HG02840 (cell line): ENCODE results near the gene TK1.
"Not testable (repeated sequence)": the region's sequence is repeated elsewhere in the genome, so short reads cannot be mapped to it uniquely, and the experiment has no call there.

Experiments
- ATAC-seq: cut with Tn5 transposase; IDR thresholded peaks from one replicate; pipeline ENCODE4 v1.9.1; 2021; ENCODE audit warnings: mild to moderate bottlenecking, moderate library complexity, moderate number of reproducible peaks; ENCODE audit not compliant: unreplicated experiment, low FRiP score

Gene TK1, protein sequence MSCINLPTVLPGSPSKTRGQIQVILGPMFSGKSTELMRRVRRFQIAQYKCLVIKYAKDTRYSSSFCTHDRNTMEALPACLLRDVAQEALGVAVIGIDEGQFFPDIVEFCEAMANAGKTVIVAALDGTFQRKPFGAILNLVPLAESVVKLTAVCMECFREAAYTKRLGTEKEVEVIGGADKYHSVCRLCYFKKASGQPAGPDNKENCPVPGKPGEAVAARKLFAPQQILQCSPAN

DNA sequence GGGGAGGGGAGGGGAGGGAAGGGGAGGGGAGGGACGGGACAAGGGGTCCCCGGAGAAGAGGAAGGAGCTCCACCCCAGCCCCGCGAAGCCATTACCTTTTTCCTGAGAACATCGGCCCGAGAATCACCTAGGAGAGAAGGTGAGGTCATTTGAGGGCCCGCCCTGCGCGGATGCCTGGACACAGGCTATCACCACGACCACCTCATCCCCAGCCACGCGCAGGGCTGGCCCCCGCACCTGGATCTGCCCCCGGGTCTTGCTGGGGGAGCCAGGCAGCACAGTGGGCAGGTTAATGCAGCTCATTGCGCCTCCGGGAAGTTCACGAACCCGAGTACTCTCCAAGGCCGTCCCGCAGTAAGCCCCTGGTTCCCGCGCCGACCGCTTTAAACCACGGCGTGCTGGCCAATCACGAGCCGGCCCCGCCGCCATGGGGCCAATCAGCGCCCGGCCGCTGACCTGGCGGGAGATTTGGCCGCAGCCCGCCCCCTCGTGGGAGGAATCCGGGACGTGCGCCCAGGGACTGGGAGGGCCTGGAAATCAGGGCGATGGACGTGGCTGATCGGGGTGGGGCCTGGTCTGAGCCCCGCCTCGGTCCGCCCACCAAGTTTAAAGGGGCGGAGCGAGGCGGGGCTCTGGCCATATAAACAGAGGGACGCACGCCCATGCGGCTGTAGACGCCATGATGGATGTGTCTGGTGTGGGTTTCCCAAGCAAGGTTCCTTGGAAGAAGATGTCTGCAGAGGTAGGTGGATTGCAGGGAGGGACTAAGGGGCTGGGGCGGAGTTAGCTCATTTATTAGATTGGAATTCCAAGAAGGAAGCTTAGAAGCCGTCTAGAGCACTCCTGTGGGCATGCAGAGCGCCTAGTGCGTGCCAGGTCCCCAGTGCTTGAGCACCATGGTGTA is at the start of gene TK1, which contains the start of gene AFMID:
Gene TK1 (minus strand): TSS at position 361 of the 904 bp plus-strand sequence. CDS start 58 bp downstream, at position 303.
Gene AFMID (plus strand): TSS at position 671 of the 904 bp plus-strand sequence. CDS start 9 bp downstream, at position 680.
- peak; percentile 89 for ATAC-seq

DNA sequence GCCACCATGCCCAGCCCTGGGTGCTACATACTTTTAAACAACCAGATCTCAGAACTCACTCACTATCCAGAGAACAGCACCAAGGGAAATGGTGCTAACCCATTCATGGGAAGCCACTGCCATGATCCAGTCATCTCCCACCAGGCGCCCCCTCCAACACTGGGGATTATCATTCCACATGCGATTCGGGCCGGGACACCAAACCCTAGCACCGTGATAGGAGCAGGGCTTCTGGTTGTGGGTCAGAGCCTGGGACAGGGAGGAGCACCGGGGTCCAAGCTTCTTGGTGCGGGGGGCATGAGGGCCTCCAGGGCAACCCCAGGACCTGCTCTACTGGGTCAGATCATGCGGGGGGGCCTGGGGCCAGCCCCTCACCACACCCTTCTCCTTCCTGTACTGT is 49.0 kb upstream of the TK1 start:
- ATAC-seq = no peak

DNA sequence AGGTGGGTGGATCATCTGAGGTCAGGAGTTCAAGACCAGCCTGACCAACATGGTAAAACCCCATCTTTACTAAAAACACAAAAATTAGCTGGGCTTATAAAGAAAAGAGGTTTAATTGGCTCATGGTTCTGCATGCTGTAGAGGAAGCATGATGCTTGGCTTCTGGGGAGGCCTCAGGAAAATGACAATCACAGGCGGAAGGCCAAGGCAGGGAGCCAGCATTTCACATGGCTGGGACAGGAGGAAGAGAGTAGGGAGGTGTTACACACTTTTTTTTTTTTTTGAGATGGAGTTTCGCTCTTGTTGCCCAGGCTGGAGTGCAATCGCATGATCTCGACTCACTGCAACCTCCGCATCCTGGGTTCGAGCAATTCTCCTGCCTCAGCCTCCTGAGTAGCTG is 48.2 kb upstream of the TK1 start:
- ATAC-seq = not testable (repeated sequence)

DNA sequence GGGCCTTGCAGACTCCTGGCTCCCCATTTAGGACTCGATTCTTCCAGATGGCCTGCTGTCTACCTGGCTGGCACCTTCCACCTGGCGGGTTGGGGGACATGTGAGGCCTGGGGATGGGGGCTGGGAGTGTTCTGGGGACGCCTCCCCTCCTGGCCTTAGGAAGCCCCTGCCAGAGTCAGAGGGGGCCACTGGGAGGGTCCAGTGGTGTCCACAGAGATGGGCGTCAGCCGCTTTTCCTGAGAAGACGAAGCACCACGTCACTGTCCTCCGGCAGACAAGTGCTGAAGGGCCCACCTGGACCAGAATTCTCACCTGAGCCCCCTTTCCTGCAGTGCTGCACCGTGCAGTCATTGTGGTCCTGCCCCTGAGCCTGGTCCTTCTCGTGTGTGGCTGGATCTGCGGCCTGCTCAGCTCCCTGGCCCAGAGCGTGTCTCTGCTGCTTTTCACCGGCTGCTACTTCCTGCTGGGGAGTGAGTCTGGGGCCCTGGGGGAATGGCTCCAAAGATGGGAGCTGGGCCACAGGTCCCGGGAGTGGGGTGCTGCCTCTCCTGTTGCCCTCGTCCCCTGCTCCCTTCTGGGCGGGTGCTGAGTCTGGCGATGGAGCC is 47.5 kb upstream of the TK1 start:
- ATAC-seq = no peak

DNA sequence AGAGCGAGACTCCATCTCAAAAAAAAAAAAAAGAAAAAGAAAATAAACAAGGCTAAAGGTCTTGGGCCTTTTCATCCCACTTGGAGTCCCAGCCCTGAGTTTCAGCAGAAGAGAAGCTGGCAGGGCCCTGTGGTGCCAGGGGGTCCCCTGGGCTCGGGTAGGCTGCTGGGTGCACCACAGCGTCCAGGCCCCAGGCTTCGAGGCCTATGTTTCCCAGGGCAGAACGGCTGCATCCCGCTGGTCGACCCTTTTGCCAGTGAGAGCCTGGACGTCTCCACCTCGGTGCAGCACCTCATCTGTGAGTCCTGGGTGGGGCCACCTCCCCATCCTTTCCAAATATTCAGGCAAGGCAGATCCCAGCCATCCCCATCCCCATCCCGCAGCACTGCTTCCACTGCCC is 46.8 kb upstream of the TK1 start:
- ATAC-seq = no peak

DNA sequence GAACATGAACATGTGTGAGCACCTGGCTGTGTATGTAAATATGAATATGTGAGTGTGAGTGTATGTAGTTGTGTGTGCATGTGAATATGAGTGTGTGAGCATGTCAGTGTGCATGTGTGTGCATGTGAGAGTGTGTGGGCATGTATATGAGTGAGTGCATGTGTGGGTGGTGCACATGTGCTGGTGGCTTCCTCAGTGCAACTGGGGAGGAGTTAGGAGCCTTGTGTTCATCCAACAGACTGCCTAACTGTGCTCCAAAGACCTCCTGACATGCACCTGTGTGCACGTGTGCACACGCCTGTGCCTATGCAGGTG is 46.0 kb upstream of the TK1 start:
- no peak for ATAC-seq

DNA sequence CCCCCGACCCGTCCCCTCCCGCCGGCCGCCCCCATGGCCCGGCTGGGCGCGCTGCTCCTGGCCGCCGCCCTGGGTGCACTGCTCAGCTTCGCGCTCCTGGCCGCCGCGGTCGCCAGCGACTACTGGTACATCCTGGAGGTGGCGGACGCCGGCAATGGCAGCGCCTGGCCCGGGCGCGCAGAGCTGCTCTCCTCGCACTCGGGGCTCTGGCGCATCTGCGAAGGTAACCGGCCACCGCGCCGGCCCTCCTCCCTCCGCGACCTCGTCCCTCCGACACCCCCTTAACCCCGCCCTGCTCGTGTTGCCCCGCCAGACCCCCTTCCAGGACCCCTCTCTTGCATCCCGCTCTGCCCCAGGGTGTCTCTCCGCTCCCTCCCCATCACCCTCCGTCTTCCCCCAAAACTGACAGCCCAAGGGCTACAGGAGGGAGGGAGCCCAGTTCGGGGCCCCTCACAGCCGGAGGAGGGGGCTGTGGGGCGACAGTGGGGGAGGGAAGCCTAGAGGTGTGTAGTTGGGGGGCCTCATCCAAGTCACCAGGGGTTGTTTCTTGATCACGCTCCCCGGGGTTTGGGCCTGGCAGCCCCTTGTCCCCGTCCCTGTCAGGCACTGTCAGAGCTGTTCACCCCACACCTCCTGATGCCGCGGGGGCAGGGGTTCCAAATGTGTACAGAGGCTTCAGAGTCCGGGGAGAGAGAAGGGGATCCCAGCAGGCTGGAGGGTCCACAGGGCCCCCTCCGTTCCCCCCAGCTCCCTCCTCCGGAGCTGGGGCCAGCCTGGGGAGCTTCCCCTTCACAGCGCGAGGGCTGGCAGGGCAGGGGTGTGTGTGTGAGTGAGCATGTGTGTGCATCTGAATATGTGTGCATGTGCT is 45.4 kb upstream of the TK1 start:
- ATAC-seq = no peak

DNA sequence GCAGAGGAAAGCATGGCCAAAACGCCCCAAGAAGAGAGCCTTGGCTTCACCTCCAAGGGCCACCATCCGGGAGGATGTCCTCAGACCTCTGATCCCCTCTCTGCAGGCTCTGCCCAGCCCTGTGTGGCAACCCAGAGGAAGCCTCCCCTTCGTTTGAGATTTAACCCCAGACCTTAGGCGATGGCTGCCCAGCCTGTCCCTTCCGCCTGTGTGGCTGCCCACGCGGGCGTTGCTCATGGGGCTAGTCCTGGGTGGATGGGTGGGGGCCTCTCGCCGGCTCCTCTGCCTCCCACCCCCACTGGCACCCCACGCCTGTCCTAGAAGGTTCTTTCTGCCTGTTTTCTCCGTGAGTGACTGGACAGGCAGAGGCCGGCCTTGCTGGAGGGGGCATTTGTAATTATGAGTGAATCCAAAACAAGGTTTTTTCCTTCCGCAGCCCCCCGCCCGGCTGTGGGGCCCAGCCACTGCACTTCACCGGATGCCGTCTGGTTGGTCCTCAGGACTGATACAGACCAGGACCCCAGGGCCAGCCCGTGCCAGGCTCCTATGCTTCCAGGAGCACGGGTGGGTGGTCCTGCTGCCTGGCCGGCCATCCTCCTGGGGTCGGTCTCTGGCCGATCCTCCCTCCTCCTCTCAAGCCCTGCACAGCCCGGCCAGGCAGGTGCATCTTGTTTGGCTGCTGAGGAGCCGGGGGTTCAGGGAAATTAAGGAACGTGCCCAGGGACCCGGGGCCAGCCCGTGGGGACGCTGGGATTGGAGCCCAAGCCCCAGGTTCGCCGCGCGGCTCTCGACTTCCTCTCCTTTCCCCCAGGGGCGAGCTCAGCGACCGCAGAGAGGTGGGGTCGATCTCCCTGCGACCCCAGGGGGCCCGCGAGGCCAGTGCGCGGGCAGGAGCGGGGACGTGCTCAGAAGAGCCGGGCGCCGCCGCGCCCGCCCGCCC is 44.4 kb upstream of the TK1 start, which contains the start of gene TMEM235:
Gene TMEM235 (plus strand): TSS at position 636 of the 940 bp plus-strand sequence. CDS start 393 bp downstream, outside the sequence.
- no peak for ATAC-seq

DNA sequence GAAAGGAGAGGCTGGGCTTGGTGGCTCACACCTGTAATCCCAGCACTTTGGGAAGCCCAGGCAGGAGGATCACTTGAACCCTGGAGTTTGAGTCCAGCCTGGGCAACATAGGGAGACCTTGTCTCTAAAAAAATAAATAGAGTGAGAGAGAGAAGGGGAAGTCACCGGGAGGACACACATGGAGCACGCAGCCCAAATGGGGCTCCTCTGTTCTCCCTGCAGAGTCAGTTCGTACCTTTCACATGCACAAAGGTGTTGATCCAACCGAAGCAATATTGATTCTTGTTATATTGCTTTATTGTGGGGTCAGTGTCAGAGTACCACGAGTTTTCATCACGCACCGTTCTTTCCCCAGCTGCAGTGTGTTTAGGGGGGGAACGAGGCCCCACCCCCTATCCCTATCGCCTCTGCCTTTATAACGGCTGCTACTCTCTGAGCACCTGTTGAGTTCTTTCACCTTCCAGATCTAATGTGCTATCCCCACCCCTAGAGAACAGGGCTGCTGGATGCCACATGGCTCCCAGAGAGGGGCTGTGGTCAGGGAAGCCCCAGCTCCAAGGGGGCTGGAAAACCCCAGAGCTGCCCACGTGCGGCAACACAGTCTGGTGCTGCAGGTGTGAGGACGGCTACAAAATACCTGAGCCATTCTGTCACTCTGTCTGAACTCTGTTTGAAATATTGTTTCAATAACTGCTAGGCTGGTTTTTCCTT is 43.6 kb upstream of the TK1 start:
- ATAC-seq = no peak

DNA sequence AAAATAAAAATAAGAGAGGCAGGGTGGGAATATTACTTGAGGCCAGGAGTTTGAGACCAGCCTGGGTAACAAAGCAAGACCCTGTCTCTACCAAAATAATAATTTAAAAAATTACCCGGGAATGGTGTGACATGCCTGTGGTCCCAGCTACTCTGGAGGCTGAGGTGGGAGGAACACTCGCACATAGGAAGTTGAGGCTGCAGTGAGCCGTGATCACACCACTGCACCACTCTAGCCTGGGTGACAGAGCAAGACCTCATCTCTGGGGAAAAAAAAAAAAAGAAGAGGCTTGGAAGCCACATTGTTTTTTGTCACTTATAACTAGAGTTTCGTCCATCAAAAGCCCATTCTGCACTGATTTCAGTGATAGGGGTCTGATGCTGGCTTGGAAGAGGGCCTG is 41.3 kb upstream of the TK1 start:
- no peak for ATAC-seq

DNA sequence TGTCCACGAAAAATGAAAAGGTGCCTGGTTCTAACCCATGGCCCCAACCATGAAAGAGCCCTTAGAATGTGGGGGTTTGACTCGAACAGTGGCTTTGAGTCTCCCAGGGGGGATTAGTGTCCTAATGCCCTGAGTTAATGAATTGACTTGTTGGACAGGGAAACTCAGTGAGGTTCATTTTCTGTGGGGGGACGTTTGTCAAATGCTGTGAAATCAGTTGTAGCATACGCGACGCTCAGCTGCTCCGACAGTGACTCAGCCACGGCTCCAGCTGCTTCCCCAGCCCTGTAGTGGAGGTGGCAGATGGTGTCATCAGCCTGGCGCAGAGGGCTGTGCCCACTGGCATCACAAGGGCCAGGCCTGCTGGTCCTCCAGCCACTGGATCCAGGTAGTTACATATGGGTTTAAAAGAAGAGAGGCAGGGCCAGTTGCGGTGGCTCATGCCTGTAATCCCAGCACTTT is 40.6 kb upstream of the TK1 start:
- ATAC-seq = no peak

DNA sequence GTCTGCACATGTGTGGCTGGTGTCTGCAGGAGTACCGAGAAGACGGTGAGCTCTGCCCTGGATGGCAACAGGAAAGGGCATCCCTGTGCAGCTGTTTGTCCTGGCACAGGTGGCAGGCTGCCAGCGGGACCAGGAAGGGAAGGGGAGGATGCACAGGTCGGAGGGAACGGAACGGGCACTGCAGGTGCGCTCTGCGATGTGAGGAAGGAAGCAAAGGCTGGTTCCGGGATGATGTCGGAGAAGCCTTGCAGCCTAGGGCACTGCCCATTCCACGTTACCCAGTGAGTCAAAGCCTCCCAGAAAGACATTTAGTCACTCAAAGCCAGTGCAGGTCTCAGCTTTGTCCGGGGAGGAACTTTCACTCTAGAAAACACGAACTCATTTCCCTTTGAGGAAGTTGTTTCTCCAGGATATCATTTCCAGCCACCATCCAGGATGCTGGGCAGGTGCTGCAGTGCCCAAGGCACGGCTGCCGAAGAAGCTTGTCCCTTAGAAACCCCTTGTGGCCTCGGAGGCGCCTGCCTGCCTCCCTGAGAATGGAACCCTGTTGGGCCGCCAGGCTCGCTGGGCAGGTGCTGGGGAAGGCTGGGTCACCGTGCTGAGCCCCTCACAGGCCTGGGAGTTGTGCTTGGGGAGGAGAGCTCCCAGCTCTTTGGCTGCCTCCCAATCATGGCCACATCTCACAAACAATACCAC is 40.1 kb upstream of the TK1 start:
- ATAC-seq = no peak

DNA sequence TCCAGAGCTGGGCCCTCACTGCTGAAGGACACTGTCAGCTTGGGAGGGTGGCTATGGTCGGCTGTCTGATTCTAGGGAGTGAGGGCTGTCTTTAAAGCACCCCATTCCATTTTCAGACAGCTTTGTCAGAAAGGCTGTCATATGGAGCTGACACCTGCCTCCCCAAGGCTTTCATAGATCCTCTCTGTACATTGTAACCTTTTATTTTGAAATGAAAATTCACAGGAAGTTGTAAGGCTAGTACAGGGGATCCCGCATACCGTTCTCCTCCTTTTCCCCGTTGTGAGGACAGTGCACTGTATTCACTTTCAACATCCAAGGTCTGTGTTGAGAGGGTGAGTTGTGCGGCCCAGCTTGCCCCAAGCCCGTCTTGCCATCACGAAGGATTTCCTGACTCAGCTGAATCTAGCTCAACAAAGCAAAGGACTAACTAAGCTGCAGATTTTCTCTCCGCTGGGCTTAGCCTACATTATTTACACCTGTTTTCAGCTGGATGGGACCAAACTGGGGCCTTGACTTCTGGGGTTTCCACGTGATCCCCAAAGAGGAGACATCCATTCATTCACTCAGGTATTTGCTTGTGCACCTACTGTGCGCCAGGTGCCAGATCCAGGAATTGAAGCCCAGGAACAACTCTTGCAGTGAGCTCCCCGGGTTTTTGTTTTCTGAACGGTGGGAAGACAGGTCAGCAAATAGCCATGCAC is 39.4 kb upstream of the TK1 start:
- ATAC-seq = no peak

DNA sequence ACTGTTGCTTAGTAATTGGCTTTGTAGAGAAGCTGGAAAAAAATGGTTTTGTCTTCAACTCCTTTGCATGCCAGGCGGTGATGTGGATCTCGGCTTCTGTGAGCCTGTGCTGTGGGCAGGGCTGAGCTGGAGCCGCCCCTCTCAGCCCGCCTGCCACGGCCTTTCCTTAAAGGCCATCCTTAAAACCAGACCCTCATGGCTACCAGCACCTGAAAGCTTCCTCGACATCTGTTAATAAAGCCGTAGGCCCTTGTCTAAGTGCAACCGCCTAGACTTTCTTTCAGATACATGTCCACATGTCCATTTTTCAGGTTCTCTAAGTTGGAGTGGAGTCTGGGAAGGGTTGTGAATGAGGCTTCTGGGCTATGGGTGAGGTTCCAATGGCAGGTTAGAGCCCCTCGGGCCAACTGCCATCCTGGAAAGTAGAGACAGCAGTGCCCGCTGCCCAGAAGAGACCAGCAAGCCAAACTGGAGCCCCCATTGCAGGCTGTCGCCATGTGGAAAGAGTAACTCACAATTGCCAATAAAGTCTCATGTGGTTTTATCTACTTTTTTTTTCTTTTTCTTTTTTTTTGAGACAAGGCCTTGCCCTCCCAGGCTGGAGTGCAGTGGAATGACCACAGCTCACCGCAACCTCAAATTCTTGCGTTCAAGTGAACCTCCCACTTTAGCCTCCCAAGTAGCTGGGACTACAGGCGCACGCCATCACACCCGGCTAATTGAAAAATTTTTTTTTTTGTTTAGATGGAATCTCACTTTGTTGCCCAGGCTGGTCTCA is 38.4 kb upstream of the TK1 start:
- ATAC-seq = no peak

DNA sequence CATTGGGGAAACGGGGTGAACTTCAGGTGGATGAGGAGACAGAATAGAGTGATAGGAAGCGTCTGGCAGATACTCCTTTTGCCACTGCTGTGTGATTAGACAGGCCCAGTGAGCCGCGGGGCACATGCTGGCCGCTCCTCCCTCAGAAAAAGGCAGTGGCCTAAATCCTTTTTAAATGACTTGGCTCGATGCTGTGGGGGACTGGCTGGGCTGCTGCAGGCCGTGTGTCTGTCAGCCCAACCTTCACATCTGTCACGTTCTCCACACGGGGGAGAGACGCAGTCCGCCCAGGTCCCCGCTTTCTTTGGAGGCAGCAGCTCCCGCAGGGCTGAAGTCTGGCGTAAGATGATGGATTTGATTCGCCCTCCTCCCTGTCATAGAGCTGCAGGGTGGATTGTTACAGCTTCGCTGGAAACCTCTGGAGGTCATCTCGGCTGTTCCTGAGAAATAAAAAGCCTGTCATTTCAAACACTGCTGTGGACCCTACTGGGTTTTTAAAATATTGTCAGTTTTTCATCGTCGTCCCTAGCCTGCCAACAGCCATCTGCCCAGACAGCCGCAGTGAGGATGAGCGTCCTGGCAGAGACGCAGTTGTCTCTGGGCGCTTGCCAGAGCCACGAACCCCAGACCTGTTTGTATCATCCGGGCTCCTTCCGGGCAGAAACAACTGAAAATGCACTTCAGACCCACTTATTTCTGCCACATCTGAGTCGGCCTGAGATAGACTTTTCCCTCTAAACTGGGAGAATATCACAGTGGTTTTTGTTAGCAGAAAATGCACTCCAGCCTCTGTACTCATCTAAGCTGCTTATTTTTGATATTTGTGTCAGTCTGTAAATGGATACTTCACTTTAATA is 37.6 kb upstream of the TK1 start:
- ATAC-seq = no peak

DNA sequence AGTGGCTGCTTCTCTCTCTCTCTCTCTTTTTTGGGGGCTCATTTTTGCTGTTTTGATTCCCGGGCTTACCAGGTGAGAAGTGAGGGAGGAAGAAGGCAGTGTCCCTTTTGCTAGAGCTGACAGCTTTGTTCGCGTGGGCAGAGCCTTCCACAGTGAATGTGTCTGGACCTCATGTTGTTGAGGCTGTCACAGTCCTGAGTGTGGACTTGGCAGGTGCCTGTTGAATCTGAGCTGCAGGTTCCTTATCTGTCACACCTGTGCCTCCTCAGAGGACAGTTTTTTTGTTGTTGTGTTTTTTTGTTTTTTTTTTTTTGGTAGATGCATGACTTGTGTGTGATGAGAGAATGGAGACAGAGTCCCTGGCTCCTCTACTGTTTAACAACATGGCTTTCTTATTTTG is 36.9 kb upstream of the TK1 start:
- ATAC-seq = no peak
